ENCODE measurements around the gene ROBO4.

Gene ROBO4

GRCh38 chr11:124864176-124864891 lies 33.3 kb downstream of the ROBO4 start:
- H3K79me2 ChIP-seq (ENCODE audit: control insufficient read depth, low read length), result no peaks in the 10 kb centered on the region
- no peak overlapping the region for H3K4me3 ChIP-seq (ENCODE audit: low read length)
- peaks cover 47% of the 10 kb centered on the region for H3K27me3 ChIP-seq (ENCODE audit: control insufficient read depth, low read length)
- no peaks in the 10 kb centered on the region for H3F3A ChIP-seq (ENCODE audit: control insufficient read depth, insufficient read depth)
- no peak overlapping the region for H3K4me2 ChIP-seq (ENCODE audit: low read length)
- H3K36me3 ChIP-seq (ENCODE audit: control insufficient read depth, low read length), result no peaks in the 10 kb centered on the region
- no peaks in the 10 kb centered on the region for H3K9me3 ChIP-seq (ENCODE audit: control insufficient read depth, insufficient read depth, low read length)
- H3K9me2 ChIP-seq (replicated peaks; ENCODE audit: control insufficient read depth, low read length), result no peaks in the 10 kb centered on the region
- no peak overlapping the region for H3K27ac ChIP-seq (ENCODE audit: low read depth, low read length)
- no peaks in the 10 kb centered on the region for H4K20me1 ChIP-seq (ENCODE audit: control insufficient read depth, insufficient read depth, low read depth, low read length)
- no peak for TF ChIP-seq EZH2phosphoT487 (IDR thresholded peaks at IDR 0.05; ENCODE audit: borderline replicate concordance, low read length)
- no peak for TF ChIP-seq CTCF (IDR thresholded peaks at IDR 0.05; ENCODE audit: low read depth, low read length, poor library complexity, severe bottlenecking)
- no peaks in the 10 kb centered on the region for H3K4me1 ChIP-seq (ENCODE audit: control insufficient read depth, low read length)

- no peaks in the 10 kb centered on the region for H3K79me2 ChIP-seq (ENCODE audit: control insufficient read depth, low read length)
- H3K4me1 ChIP-seq (ENCODE audit: control insufficient read depth, low read length), result no peaks in the 10 kb centered on the region
- H3F3A ChIP-seq (ENCODE audit: control insufficient read depth, insufficient read depth), result no peaks in the 10 kb centered on the region
- H3K4me3 ChIP-seq (ENCODE audit: low read length), result no peak overlapping the region
- no peaks in the 10 kb centered on the region for H3K36me3 ChIP-seq (ENCODE audit: control insufficient read depth, low read length)
- H3K9me2 ChIP-seq (replicated peaks; ENCODE audit: control insufficient read depth, low read length), result no peaks in the 10 kb centered on the region
- H3K9me3 ChIP-seq (ENCODE audit: control insufficient read depth, insufficient read depth, low read length), result no peaks in the 10 kb centered on the region
- no peak overlapping the region for H3K4me2 ChIP-seq (ENCODE audit: low read length)
- TF ChIP-seq CTCF (IDR thresholded peaks at IDR 0.05; ENCODE audit: low read depth, low read length, poor library complexity, severe bottlenecking) (no peak), EZH2phosphoT487 (IDR thresholded peaks at IDR 0.05; ENCODE audit: borderline replicate concordance, low read length) (no peak)
- no peaks in the 10 kb centered on the region for H4K20me1 ChIP-seq (ENCODE audit: control insufficient read depth, insufficient read depth, low read depth, low read length)
- H3K27ac ChIP-seq (ENCODE audit: low read depth, low read length), result no peak overlapping the region
- peaks cover 47% of the 10 kb centered on the region for H3K27me3 ChIP-seq (ENCODE audit: control insufficient read depth, low read length)
These were observed 33.9 kb downstream of the ROBO4 start for GRCh38 chr11:124863826-124864165.

- Histone ChIP-seq H3K4me3 (ENCODE audit: low read length) (no peak overlapping the region), H3K4me2 (ENCODE audit: low read length) (no peak overlapping the region), H4K20me1 (ENCODE audit: control insufficient read depth, insufficient read depth, low read depth, low read length) (no peaks in the 10 kb centered on the region), H3F3A (ENCODE audit: control insufficient read depth, insufficient read depth) (no peaks in the 10 kb centered on the region), H3K27ac (ENCODE audit: low read depth, low read length) (no peak overlapping the region), H3K9me2 (replicated peaks; ENCODE audit: control insufficient read depth, low read length) (no peaks in the 10 kb centered on the region), H3K27me3 (ENCODE audit: control insufficient read depth, low read length) (peaks cover 46% of the 10 kb centered on the region), H3K4me1 (ENCODE audit: control insufficient read depth, low read length) (no peaks in the 10 kb centered on the region), H3K9me3 (ENCODE audit: control insufficient read depth, insufficient read depth, low read length) (no peaks in the 10 kb centered on the region), H3K36me3 (ENCODE audit: control insufficient read depth, low read length) (no peaks in the 10 kb centered on the region), H3K79me2 (ENCODE audit: control insufficient read depth, low read length) (no peaks in the 10 kb centered on the region)
- TF ChIP-seq CTCF (IDR thresholded peaks at IDR 0.05; ENCODE audit: low read depth, low read length, poor library complexity, severe bottlenecking) (no peak), EZH2phosphoT487 (IDR thresholded peaks at IDR 0.05; ENCODE audit: borderline replicate concordance, low read length) (no peak)
These were observed 34.4 kb downstream of the ROBO4 start for GRCh38 chr11:124863137-124863825.
